IPS-20b (cell line): Measurements from ENCODE around the gene MSH3.
"Not testable (repeated sequence)": the region's sequence is repeated elsewhere in the genome, so short reads cannot be mapped to it uniquely, and the experiment has no call there.

Experiments used
- H3K27ac ChIP-seq: one replicate; pipeline ENCODE4 v1.5.1; 2013; ENCODE audit warnings: low read length
- H3K27me3 ChIP-seq: 2 replicates; pipeline ENCODE4 v1.6.1; 2013; ENCODE audit warnings: mild to moderate bottlenecking, low read length, inconsistent platforms; ENCODE audit not compliant: insufficient read depth
- H3K36me3 ChIP-seq: 2 replicates; pipeline ENCODE4 v1.6.1; 2013; ENCODE audit warnings: low read depth, mild to moderate bottlenecking, inconsistent platforms, low read length, moderate library complexity; ENCODE audit not compliant: insufficient read depth
- H3K4me1 ChIP-seq: 2 replicates; pipeline ENCODE4 v1.6.1; 2013; ENCODE audit warnings: mild to moderate bottlenecking, control low read depth, inconsistent platforms, low read length, moderate library complexity; ENCODE audit not compliant: insufficient read depth
- H3K4me3 ChIP-seq: 2 replicates; pipeline ENCODE4 v1.5.1; 2013; ENCODE audit warnings: mild to moderate bottlenecking, low read length, inconsistent platforms
- H3K9ac ChIP-seq: 2 replicates; pipeline ENCODE4 v1.6.1; 2013; ENCODE audit warnings: low read depth, mild to moderate bottlenecking, inconsistent platforms, low read length, moderate library complexity
- H3K9me3 ChIP-seq: 2 replicates; pipeline ENCODE4 v1.6.1; 2013; ENCODE audit warnings: mild to moderate bottlenecking, low read depth, low read length, inconsistent platforms; ENCODE audit not compliant: insufficient read depth

Gene MSH3

DNA sequence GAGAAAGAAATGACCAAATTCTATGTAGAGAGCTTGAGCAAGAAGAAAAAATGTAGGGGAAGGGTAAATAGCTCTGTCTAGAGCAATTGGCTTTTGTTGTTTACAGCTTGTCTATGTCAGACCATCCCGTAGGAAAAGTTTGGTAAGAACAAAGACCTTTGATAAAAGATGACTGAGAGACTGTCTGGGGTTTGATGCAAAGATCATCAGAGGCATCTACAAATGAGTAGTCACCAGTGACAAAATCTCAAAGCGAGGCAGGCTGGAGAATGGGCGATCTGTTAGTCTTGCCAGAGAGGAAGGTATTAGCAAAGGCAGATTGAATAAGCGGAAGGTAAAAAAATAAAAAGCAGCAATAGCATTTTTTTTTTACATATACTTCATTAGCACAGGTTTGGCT is 180.7 kb downstream of the MSH3 start:
- no peak overlapping the region for H3K27ac ChIP-seq
- no peaks in the 10 kb centered on the region for H3K36me3 ChIP-seq

DNA sequence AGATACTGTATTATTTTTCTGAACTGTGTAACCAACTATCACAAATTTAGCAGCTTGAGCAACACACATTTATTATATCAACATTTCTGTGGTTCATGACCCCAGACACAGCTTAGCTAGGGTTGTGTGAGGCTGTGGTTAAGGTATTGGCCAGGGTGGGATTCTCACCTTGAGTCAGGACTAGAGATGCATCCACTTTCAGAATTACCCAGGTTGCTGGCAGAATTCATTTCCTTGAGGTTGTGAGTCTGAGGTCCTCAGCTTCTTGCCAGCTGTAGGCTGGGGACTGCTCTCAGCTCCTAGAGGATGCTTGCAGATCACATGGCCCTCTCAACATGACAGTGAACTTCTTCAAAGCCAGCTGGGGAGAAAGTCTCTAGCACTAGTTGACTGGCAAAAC is 183.2 kb downstream of the MSH3 start:
- no peaks in the 10 kb centered on the region for H3K9me3 ChIP-seq
- H3K27me3 ChIP-seq, result no peaks in the 10 kb centered on the region
- no peaks in the 10 kb centered on the region for H3K36me3 ChIP-seq
- H3K4me1 ChIP-seq, result no peaks in the 10 kb centered on the region
- no peak overlapping the region for H3K9ac ChIP-seq
- no peak overlapping the region for H3K27ac ChIP-seq
- H3K4me3 ChIP-seq, result no peak overlapping the region

More for the DNA sequence above, 180.7 kb downstream of the MSH3 start:
- Histone ChIP-seq H3K4me3 (no peak overlapping the region), H3K4me1 (no peaks in the 10 kb centered on the region), H3K9ac (no peak overlapping the region), H3K27me3 (no peaks in the 10 kb centered on the region), H3K9me3 (no peaks in the 10 kb centered on the region)

DNA sequence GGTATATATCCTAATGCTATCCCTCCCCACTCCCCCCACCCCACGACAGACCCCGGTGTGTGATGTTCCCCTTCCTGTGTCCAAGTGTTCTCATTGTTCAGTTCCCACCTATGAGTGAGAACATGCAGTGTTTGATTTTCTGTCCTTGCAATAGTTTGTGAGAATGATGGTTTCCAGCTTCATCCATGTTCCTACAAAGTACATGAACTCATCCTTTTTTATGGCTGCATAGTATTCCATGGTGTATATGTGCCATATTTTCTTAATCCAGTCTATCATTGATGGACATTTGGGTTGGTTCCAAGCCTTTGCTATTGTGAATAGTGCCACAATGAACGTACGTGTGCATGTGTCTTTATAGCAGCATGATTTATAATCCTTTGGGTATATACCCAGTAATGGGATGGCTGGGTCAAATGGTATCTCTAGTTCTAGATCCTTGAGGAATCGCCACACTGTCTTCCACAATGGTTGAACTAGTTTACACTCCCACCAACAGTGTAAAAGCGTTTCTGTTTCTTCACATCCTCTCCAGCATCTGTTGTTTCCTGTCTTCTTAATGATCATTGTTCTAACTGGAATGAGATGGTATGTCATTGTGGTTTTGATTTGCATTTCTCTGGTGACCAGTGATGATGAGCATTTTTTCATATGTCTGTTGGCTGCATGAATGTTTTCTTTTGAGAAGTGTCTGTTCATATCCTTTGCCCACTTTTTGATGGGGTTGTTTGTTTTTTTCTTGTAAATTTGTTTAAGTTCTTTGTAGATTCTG is 186.8 kb downstream of the MSH3 start:
- not testable (repeated sequence) for H3K27ac ChIP-seq, H3K27me3 ChIP-seq, H3K4me3 ChIP-seq, H3K36me3 ChIP-seq, H3K9ac ChIP-seq, H3K4me1 ChIP-seq, H3K9me3 ChIP-seq

DNA sequence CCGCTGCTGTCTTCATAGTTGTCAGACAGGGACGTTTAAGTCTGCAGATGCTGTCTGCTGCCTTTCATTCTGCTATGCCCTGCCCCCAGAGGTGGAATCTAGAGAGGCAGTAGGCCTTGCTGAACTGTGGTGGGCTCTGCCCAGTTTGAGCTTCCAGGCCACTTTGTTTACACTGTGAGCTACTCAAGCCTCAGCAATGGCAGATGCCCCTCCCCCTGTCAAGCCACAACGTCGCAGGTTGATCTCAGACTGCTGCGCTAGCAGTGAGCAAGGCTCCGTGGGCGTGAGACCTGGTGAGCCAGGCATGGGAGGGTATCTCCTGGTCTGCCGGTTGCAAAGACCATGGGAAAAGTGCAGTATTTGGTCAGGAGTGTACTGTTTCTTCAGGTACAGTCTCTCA is 192.0 kb downstream of the MSH3 start:
- H3K4me1 ChIP-seq, H3K4me3 ChIP-seq, H3K9ac ChIP-seq, H3K27ac ChIP-seq, H3K27me3 ChIP-seq: not testable (repeated sequence)
- Histone ChIP-seq H3K9me3 (peaks cover 26% of the 10 kb centered on the region), H3K36me3 (peaks cover 19% of the 10 kb centered on the region; the same call in 1 of the 2 replicates)

DNA sequence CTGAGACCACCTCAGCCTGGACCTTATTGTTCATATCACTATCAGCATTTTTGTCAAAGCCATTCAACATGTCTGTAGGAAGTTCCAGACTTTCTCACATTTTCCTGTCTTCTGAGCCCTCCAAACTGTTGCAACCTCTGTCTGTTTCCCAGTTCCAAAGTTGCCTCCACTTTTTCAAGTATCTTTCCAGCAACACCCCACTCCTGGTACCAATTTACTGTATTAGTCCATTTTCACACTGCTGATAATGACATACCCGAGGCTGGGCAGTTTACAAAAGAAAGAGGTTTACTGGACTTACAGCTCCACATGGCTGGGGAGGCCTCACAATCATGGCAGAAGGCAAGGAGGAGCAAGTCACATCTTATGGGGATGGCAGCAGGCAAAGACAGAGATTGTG is 195.7 kb downstream of the MSH3 start:
- not testable (repeated sequence) for H3K27me3 ChIP-seq, H3K9ac ChIP-seq, H3K4me3 ChIP-seq, H3K4me1 ChIP-seq, H3K27ac ChIP-seq
- Histone ChIP-seq H3K36me3 (peaks cover 23% of the 10 kb centered on the region), H3K9me3 (peaks cover 26% of the 10 kb centered on the region)

DNA sequence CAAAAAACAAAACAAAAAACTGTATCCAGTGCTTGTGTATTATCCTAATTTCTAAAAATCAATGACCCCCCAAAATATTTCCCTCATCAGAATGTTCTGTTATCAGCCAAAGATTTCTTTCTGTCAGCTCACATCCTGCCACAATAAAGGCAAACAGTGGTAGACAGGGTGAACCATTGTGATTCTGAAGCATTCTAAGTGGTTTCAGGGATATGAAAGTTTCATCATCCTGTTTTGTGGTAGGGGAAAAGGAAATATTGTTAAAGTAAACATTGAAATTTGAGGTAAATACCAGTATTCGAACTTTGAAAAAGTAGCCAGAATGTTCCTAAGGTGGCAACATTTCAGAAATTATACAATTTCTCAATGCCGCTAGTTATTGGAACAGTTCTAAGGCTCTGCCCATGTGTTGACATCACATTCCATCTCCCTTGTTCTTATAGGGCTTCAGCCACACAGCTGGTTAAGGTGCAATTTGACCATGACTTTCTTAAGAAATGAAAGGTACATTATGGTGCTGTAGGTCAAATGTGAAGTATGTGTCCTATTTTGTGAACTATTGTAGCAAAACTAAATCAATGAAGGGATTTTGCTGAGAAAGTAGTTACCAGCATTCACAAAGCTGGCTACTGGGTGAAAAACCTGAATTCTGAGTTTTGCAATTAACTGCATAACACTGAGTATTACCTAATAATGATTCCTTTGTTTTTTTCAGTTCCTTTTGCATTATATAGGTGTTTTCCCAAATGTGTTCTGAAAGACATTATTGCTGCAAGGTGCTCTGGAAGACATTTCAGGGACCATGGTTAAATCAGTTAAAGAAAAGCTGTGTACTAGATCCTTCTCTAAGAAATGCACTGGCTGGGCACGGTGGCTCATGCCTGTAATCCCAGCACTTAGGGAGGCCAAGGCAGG is 198.1 kb downstream of the MSH3 start:
- Histone ChIP-seq H3K9me3 (peaks cover 26% of the 10 kb centered on the region), H3K4me3 (no peak overlapping the region), H3K27ac (no peak overlapping the region), H3K4me1 (no peaks in the 10 kb centered on the region), H3K9ac (no peak overlapping the region), H3K36me3 (peaks cover 23% of the 10 kb centered on the region), H3K27me3 (no peaks in the 10 kb centered on the region)

DNA sequence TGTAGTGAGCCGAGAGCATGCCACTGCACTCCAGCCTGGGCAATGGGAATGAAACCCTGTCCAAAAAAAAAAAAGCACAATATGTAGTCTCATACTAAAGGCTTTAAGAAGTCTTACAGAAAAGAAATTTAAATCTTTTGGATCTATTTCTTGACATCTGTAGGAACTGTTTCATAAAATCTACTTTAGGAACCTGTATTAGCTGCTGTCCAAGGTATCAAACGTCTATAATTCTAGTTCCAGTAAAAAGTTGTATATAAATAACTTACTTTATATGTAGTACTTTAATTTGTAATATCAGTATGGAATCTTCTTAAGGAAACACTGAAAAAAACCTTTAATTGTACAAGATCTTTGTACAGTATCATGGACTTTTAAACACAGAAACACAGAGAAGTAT is 199.0 kb downstream of the MSH3 start:
- Histone ChIP-seq H3K4me3 (no peak overlapping the region), H3K27ac (no peak overlapping the region), H3K9me3 (peaks cover 24% of the 10 kb centered on the region), H3K27me3 (no peaks in the 10 kb centered on the region), H3K36me3 (peaks cover 21% of the 10 kb centered on the region), H3K4me1 (no peaks in the 10 kb centered on the region), H3K9ac (no peak overlapping the region)

DNA sequence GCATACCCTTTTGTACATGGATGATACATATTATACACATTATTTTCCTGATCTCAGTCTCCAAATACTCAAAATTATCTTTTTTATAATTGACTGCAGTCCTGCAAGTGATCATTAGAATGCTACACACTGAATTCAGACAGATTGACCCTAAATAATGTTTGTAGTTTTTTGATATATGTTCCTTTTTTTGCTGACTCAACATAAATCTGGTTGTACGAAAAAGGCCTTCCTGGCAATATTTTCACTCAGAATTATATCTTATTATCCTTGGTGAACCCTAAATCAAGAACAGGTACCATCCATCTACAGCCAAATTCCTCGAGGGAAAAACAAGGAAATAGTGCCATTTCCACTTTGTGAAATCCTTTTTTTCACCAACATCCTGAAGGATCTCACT is 200.1 kb downstream of the MSH3 start:
- Histone ChIP-seq H3K9me3 (peaks cover 12% of the 10 kb centered on the region), H3K36me3 (peaks cover 12% of the 10 kb centered on the region), H3K4me3 (no peak overlapping the region), H3K9ac (no peak overlapping the region), H3K27ac (no peak overlapping the region), H3K27me3 (no peaks in the 10 kb centered on the region), H3K4me1 (no peaks in the 10 kb centered on the region)

DNA sequence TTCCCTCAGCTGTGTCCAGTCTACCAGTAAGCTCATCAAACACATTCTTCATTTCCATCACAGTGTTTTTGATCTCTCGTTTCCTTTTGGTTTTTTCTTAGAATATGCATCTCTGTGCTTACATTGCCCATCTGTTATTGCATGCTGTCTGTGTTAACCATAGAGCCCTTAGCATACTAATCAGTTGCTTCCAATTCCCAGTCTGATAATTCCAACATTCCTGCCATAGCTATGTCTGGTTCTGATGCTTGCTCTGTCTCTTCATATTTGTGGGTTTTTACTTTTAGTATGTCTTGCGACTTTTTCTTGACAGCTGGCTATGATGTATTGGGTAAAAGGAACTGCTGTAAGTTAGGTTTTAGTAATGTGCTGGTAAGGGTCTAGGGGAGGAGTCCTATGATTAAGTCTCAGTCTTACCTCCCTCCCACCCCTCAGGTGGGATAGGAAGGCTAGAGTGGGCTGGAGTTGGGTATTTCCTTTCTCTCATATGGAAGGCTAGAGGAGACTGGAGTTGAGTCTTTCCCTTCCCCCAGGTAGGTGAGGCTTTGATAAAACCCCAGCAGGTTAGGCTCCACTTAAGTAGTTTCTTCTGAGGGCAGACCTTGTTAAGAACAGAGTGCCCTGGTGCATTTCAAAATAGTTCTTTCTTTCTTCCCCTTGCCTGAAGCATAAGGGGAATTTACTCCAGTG is 206.6 kb downstream of the MSH3 start:
- H3K4me3 ChIP-seq, result no peak overlapping the region
- H3K36me3 ChIP-seq, result no peaks in the 10 kb centered on the region; the same call in 1 of the 2 replicates
- no peaks in the 10 kb centered on the region for H3K9me3 ChIP-seq
- H3K27me3 ChIP-seq, result no peaks in the 10 kb centered on the region
- H3K27ac ChIP-seq, result no peak overlapping the region
- H3K9ac ChIP-seq, result no peak overlapping the region
- H3K4me1 ChIP-seq, result peaks cover 17% of the 10 kb centered on the region

DNA sequence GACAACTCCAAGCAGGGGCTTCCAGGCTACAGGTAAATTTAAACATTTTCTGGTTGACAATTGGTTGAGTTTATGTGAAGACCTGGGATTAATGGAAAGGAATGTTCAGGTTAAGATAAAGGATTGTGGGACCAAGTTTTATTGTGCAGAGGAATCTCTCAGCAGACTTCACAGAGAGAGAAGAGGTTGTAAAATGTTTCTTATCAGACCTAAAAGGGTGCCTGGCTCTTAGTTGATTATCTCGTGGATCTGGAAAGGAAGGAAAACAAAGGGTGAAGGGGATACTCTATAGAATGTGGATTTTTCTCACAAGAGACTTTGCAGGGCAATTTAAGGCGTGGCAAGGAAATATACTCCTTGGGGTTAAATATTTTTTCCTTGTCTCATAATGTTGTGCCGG is 209.3 kb downstream of the MSH3 start:
- H3K9ac ChIP-seq, result no peak overlapping the region
- peaks cover 17% of the 10 kb centered on the region for H3K4me1 ChIP-seq
- H3K27ac ChIP-seq, result no peak overlapping the region
- 0 out of 2 replicates have a peak, but pooled peaks cover 4% of the 10 kb centered on the region for H3K36me3 ChIP-seq
- no peaks in the 10 kb centered on the region for H3K9me3 ChIP-seq
- no peaks in the 10 kb centered on the region for H3K27me3 ChIP-seq
- no peak overlapping the region for H3K4me3 ChIP-seq

DNA sequence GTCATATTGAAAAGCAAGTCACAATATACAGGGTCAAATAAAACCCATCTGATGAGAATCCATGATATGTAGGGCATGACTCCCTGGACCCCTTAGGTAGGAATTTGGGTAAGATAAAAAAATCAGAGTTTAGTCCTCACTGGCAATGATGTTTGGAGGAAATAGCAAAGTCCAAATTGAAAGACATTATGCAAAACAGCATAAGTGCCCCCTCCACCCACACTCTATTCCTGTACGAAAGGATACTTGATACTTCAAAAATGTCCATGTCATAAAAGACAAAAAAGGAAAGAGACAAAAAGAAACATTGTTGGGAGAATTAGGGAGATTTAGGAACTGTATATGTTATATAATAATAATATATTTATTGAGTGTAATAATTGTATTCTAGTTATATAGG is 209.7 kb downstream of the MSH3 start:
- H3K27ac ChIP-seq, result no peak overlapping the region
- no peak overlapping the region for H3K4me3 ChIP-seq
- no peak overlapping the region for H3K9ac ChIP-seq
- H3K36me3 ChIP-seq, result 0 out of 2 replicates have a peak, but pooled peaks cover 4% of the 10 kb centered on the region
- no peaks in the 10 kb centered on the region for H3K9me3 ChIP-seq
- no peaks in the 10 kb centered on the region for H3K27me3 ChIP-seq
- peaks cover 17% of the 10 kb centered on the region for H3K4me1 ChIP-seq
